Esophagus muscularis mucosa (tissue), 4 donors: ENCODE results near the gene LSM4.

Experiments
- EP300 ChIP-seq: sonication (generic); formaldehyde crosslinking; IDR thresholded peaks from one replicate; pipeline ENCODE4 v1.6.1; 2017; ENCODE audit warnings: antibody characterized with exemption
- POLR2AphosphoS5 ChIP-seq, 2 donors: sonication (generic); formaldehyde crosslinking; IDR thresholded peaks; one replicate each; pipeline ENCODE4 v1.6.1; 2017; ENCODE audit warnings: antibody characterized with exemption in 2 of 2
- TF ChIP-seq, protein P1 (sequence below), 3 experiments: fragments of 200-600 bp in 2 of 3; fragments of 450-650 bp in 1 of 3; sonication (generic) in 2 of 3; IDR thresholded peaks; one replicate each; pipeline ENCODE4 v1.5.1; 2017 to 2019; ENCODE audit warnings: antibody characterized with exemption in 3 of 3, mild to moderate bottlenecking in 2 of 3, moderate library complexity in 1 of 3

DNA sequence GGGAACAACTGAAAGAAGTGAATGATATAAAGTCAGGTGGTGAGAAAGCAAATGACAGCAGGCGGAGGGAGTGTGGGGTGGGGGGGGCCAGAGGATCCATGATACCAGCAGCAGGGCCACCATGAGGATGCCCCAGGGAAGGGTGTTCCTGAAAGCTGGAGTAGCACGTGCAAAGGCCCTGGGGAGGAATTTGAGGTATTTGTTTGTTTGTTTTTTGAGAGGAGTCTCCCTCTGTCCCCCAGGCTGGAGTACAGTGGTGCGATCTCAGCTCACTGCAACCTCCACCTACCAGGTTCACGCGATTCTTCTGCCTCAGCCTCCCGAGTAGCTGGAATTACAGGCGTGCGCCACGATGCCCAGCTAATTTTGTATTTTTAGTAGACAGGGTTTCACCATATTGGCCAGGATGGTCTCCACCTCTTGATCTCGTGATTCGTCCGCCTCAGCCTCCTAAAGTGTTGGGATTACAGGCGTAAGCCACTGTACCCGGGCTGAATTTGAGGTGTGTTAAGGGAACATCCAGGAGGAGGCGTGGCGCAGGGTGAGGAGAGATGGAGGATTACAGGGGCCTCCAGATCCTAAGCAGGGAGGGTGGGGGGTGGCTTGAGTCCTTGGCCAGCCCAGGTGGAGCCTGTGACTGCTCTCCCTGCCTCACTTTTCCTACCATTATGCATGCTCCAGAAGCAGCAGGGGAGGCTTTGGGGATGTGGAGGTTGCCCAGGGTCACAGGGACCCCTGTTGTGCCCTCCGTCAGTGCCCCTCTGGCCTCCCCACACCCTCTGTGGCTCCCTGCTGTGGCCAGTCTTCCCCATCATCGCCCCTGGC lies 29.0 kb downstream of the LSM4 start:
- TF ChIP-seq, protein P1, sequence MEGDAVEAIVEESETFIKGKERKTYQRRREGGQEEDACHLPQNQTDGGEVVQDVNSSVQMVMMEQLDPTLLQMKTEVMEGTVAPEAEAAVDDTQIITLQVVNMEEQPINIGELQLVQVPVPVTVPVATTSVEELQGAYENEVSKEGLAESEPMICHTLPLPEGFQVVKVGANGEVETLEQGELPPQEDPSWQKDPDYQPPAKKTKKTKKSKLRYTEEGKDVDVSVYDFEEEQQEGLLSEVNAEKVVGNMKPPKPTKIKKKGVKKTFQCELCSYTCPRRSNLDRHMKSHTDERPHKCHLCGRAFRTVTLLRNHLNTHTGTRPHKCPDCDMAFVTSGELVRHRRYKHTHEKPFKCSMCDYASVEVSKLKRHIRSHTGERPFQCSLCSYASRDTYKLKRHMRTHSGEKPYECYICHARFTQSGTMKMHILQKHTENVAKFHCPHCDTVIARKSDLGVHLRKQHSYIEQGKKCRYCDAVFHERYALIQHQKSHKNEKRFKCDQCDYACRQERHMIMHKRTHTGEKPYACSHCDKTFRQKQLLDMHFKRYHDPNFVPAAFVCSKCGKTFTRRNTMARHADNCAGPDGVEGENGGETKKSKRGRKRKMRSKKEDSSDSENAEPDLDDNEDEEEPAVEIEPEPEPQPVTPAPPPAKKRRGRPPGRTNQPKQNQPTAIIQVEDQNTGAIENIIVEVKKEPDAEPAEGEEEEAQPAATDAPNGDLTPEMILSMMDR (IDR thresholded peaks at IDR 0.05): no peak
- TF ChIP-seq POLR2AphosphoS5 (IDR thresholded peaks at IDR 0.05) (no peak), EP300 (no peak)
